ENCODE data around the gene SRGAP3.

DNA sequence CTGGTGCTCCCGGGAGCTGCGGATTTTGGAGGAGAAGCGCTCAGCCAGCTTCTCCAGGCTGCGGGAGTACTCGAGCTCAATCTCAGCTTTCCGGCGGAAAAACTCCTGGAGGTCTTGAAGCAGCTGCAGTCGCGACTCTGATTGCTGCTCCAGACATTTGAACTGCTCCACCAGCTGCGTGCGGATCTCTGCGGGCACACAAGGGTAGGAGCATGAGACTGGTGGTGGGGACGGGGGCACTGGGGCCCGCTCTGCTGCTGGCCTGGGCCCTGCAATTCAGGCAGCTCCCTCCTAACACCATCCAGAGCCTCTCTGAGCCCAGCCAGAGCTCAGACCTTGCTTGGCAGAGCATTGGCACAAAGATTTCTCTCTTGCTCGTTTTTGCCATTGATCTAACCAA is 124.7 kb downstream of the SRGAP3 start:
- TF ChIP-seq, protein P1, sequence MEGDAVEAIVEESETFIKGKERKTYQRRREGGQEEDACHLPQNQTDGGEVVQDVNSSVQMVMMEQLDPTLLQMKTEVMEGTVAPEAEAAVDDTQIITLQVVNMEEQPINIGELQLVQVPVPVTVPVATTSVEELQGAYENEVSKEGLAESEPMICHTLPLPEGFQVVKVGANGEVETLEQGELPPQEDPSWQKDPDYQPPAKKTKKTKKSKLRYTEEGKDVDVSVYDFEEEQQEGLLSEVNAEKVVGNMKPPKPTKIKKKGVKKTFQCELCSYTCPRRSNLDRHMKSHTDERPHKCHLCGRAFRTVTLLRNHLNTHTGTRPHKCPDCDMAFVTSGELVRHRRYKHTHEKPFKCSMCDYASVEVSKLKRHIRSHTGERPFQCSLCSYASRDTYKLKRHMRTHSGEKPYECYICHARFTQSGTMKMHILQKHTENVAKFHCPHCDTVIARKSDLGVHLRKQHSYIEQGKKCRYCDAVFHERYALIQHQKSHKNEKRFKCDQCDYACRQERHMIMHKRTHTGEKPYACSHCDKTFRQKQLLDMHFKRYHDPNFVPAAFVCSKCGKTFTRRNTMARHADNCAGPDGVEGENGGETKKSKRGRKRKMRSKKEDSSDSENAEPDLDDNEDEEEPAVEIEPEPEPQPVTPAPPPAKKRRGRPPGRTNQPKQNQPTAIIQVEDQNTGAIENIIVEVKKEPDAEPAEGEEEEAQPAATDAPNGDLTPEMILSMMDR (IDR thresholded peaks at IDR 0.05), result no peak
- no peak for TF ChIP-seq POLR2A (IDR thresholded peaks at IDR 0.05)
- no peak for TF ChIP-seq EP300 (IDR thresholded peaks at IDR 0.05)
